GM12878 (cell line): ENCODE measurements around the gene GSTM2.
"Not testable (repeated sequence)": the region's sequence is repeated elsewhere in the genome, so short reads cannot be mapped to it uniquely, and the experiment has no call there.

ENCODE experiments used
- BACH1 ChIP-seq: fragments of 450-650 bp; IDR thresholded peaks from 2 replicates; pipeline ENCODE4 v1.6.1; 2017; ENCODE audit warnings: mild to moderate bottlenecking, borderline replicate concordance
- CTCF ChIP-seq, 3 experiments: IDR thresholded peaks in 2 of 3; conservative IDR thresholded peaks in 1 of 3; 2 replicates each; pipeline ENCODE4 v1.5.1; 2011; ENCODE audit warnings: low read depth in 3 of 3, low read length in 3 of 3, mild to moderate bottlenecking in 3 of 3, control low read depth in 2 of 3, moderate library complexity in 2 of 3, inconsistent platforms in 1 of 3, mixed read lengths in 1 of 3; ENCODE audit not compliant: control insufficient read depth in 2 of 3, insufficient read depth in 1 of 3; ENCODE audit errors: extremely low read depth in 1 of 3
- E4F1 ChIP-seq: fragments of 450-650 bp; IDR thresholded peaks from 2 replicates; pipeline ENCODE4 v1.6.1; 2018; ENCODE audit warnings: borderline replicate concordance, mild to moderate bottlenecking; ENCODE audit not compliant: partially characterized antibody
- JUND ChIP-seq: IDR thresholded peaks from 2 replicates; pipeline ENCODE4 v1.6.1; 2012; ENCODE audit warnings: low read depth, mild to moderate bottlenecking, low read length, improper control_type of control experiment, moderate library complexity
- MAX ChIP-seq: IDR thresholded peaks from 2 replicates; pipeline ENCODE4 v1.6.1; 2012; ENCODE audit warnings: low read depth, low read length, improper control_type of control experiment
- MTA3 ChIP-seq: IDR thresholded peaks from 2 replicates; pipeline ENCODE4 v1.6.1; 2012; ENCODE audit warnings: low read length, inconsistent platforms, borderline replicate concordance
- MXI1 ChIP-seq: fragments of 150-350 bp; IDR thresholded peaks from 2 replicates; pipeline ENCODE4 v1.6.1; 2011; ENCODE audit warnings: low read depth, mild to moderate bottlenecking, inconsistent platforms, low read length, improper control_type of control experiment
- POLR2A ChIP-seq: IDR thresholded peaks from 2 replicates; pipeline ENCODE4 v1.6.1; 2011; ENCODE audit warnings: low read depth, mild to moderate bottlenecking, low read length
- POLR2AphosphoS5 ChIP-seq: IDR thresholded peaks from 2 replicates; pipeline ENCODE4 v1.6.1; 2011; ENCODE audit warnings: mild to moderate bottlenecking, low read length, inconsistent platforms
- RFX5 ChIP-seq: IDR thresholded peaks from 2 replicates; pipeline ENCODE4 v1.6.1; 2011; ENCODE audit warnings: low read depth, low read length, improper control_type of control experiment
- SUZ12 ChIP-seq: fragments of 200-600 bp; sonication (generic); IDR thresholded peaks from one replicate; pipeline ENCODE4 v1.6.1; 2018; ENCODE audit warnings: antibody characterized with exemption, mild to moderate bottlenecking; ENCODE audit not compliant: unreplicated experiment
- USF2 ChIP-seq: IDR thresholded peaks from 2 replicates; pipeline ENCODE4 v1.6.1; 2011; ENCODE audit warnings: low read depth, low read length, improper control_type of control experiment, borderline replicate concordance
- ZBTB4 ChIP-seq: fragments of 450-650 bp; formaldehyde crosslinking; IDR thresholded peaks from 2 replicates; pipeline ENCODE4 v1.4.0; 2022; ENCODE audit warnings: mild to moderate bottlenecking, moderate library complexity
- ZNF384 ChIP-seq: IDR thresholded peaks from 2 replicates; pipeline ENCODE4 v1.6.1; 2012; ENCODE audit warnings: low read depth, mild to moderate bottlenecking, low read length, improper control_type of control experiment, borderline replicate concordance

- TF ChIP-seq POLR2AphosphoS5; USF2; JUND; BACH1; POLR2A; CTCF (IDR thresholded peaks at IDR 0.05 in 2 of 3, conservative IDR thresholded peaks at IDR 0.05 in 1 of 3; ENCODE audit: control insufficient read depth in 2 of 3, extremely low read depth in 1 of 3, insufficient read depth in 1 of 3, low read depth in 3 of 3, low read length in 3 of 3); MAX; E4F1; RFX5; ZBTB4; ZNF384; MTA3; MXI1; SUZ12: not testable (repeated sequence)
Observed at GRCh38 chr1:109695138-109695537, 27.3 kb downstream of the GSTM2 start.
